Activated T-cell treated with anti-CD3 and anti-CD28 coated beads for 48 hours (primary cell): ENCODE data around the gene RUNX2.

Source experiments
- DNase-seq: peaks from one replicate; pipeline ENCODE4 v3.0.0-alpha.2; 2020; ENCODE audit warnings: low read depth

Gene RUNX2

DNA sequence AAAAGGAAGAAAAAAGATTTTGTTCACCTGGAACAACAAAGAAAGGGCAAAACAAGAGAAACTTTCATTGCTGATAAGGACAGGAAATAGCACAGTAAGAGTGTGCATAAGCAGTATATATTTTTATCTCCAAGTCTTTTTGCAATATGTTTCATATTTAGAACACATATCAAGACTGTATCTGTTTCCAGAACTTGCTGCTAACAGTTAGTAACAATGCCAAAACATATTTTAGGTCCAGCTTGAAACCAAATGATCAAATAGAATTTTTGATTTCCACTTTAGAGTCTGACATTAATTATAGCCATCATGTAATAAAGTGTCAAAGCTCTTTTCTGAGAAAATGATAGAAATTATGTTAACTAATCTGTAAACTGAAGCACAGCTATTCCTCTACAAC, 193.1 kb downstream of the RUNX2 start:
- no peak for DNase-seq

DNA sequence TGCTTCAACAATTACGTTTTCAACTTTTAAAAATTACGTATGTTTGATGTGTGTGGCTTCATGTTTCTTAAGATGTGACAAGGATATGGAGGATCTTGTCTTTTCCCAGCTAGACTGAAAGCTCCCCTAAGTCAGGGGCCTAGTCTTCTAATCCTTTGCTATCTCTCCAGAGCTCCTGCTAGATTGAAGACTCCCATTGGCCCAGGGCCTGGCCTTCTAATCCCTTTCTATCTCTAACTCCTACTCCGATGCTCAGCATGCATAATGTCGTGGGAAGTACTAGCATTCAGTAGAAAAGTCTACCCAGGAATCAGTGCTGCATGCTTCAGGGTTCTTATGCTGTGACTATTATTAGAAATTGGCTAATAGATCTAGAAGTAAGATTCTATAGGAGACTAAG, 194.4 kb downstream of the RUNX2 start:
- DNase-seq, result no peak

DNA sequence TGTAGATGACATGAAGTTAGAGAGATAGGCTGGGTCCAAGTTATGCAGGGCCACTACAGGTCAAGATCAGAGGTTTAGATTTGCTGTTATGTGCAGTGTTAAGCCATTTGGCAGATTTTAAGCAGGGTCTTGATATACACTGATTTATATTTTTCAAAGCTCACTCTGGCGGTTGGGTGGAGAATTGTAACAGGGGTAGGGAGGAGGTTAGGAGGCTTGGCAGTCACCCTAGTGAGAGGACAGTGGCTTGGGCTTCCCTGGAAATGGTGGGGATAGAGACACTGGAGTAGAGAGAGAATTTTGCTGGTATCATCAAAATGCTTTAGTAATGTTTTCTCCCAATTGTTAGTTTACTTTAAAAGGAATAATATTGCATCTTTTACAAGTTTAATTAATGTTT, 199.1 kb downstream of the RUNX2 start:
- no peak for DNase-seq

DNA sequence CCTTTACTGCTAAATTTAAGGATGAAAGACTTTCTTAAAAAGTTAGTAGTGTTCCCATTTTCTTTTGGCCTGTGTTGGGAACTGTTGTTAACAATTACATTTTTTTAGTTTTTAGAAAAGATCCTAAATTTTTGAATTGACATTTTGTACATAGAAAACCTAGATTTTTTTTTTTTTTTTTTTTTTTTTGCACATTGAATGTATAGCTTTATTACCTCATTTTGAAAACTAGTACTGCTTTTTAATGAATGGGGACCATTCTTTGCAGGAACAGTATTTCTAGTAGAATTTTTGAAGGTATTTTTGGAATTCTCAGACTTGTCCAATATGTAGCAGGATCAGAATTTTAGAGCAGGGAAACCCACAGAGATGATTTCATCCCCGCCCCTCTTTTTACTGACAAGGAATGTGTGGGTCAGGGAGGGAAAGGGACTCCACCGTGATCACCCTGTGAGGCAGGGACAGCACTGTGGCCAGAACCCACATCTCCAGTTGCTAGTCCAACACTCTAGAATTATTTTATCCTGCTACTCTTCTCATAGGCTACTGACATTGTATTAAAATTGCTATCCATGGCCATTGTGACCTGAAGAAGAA, 204.0 kb downstream of the RUNX2 start:
- no peak for DNase-seq

DNA sequence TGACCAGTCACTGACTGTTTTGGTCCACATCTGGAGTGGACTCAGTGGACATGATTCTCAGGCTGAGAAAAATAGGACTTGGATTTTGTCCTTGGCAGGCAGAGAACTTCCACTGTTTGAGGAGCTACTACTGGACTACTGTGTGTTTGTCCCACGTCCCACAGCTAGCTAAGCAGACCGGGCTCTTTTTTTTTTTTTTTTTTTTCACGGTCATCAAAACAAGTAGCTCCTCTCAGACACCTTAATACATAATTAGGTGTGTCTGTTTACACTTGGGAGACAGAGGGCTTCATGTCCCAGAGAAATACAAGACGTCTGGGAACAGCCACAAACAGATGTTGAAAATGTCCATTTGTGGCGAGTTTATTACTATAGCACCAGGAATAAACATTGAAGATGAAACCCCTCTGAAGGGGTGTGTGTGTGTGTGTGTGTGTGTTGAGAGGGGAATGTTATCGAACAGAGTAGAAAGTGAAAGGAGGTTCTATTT, 204.6 kb downstream of the RUNX2 start:
- no peak for DNase-seq

DNA sequence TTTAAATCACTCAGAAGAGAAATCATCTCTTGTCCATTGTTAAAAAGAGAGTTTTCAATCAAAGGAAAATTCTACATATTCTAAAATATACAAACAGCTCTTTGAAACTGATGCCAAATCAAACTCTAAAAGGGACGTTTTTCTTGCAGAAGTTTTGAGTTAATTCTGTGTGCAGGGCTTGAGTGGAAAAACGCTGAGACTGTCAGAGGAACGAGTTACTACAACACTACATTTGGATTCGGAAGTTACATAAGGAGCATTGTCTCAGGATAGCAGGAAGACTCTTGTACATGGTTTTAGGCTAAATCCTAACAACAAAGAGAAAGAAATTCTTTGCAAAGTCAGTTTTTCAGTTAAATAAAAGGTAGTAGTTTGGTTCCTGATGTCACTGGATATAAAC, 205.3 kb downstream of the RUNX2 start:
- no peak for DNase-seq

DNA sequence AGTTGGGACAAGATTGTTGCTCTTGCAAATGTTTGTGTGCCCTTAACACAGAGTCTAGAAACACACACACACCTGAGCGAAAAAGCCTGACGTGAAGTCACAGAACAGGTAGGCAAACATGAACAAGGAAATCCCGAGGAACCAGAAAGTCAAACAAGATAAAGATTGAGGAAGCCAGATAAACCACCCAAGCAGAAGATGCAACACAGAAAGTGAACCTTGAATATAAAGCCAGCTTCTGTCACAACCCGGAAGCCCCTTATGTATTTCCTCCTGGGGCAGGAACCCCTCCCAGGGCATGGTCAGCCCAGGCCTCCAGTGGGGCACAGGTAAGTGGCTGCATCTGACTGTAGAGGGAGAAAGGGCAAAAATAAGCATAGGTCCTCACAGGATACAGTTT, 207.8 kb downstream of the RUNX2 start:
- no peak for DNase-seq

DNA sequence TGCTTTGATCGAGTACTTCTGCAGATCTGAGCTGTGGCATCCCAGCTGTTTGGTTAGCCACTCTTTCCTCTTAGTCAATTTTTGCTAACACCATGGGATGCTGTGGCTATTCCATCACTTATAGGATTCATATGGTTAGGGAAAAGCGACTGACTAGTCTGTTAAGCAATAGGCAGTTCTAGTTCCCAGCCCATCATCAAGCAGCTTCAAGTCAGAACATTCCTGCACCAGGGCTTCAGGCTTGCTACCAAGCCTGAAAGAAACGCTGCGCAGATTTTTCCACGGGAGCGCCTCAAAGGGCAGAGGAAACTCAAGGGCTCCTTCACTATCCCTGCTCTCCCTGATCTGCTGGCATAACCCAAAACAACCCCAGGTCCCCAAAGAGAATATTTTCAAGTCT, 209.4 kb downstream of the RUNX2 start:
- no peak for DNase-seq

DNA sequence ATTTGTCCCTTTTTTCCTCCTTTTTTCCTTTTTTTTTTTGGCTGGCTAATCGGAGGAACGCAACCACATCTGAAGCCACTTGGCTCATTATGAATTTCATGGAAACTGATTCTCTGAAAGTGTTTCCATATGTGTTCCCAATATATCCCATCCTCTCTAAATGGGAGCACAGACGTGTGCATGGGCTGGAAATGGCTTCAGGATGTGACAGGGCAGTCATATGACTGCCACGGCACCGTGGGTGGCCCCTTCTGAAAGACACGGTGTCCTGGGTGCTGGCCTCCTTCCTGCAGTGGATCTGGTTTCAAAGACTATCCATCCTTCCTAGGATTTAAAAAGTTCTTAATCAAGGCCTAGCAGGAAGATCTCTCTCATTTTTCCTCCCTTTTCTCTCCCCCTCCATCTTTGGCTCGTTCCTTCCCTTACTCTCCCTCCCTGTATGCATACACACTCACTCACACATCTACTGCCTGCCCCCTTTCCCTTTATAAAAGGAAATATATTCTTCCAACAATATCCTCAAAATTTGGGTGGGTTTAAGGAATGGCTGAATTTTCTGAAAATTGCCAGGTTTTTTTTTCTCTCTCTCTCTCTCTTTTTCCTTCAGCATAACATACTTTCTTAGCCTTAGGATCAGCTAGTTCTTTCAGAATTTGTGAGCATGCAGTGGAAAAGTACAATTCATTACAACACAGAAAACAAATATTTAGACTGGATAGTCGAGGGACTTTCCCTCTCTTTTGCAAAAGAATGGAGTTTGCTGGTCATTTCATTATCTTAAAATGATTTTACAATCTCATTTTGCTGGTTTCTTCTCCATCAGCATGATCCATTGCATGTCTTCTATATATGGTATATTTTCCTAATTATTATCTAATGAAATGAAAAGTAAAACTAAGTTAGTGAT, 210.8 kb downstream of the RUNX2 start:
- DNase-seq, result no peak

DNA sequence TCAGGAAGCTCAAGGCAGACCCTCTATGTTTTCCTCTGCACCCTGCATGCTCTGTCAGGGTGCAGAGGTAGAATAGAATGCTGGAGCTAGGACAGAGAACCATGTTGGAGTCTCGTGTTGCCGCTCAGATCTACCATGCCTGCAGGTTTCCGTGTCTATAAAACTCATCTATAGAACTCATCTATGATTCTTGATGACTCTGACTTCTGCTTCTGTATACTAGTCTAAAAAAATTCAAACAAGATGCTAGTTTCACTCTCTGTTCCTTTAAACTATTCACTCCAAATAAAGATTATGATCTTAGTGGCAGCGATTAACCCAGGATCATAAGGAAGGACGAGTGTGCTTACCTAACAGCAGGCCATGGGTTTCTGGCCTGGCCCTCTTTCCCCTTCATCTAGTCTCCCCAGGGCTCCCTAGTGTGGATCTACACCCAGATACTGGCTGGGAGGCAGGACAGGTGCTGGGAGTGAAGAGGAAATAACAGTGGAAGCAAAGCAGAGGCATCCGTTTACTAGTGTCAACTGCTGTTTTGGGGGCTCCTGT, 212.3 kb downstream of the RUNX2 start:
- DNase-seq, result no peak

DNA sequence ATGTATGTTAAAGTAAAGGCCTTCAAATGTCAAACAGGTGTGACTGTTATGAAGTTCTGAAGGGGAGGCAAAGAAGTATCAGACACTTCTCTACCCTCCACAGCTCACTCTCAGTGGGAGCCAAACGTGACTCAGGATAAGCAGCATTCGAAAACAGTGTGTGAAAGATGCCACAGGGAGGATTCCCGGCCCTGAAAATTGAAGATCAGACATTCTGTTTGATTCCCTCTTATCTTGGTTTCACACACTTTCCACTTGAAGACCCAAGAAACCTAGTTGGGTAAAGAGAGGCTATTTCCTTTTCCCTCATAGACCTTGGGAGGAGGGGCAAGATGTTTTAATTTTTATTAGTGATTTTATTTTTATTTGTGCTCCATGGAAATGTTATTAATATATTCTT, 213.8 kb downstream of the RUNX2 start:
- no peak for DNase-seq

DNA sequence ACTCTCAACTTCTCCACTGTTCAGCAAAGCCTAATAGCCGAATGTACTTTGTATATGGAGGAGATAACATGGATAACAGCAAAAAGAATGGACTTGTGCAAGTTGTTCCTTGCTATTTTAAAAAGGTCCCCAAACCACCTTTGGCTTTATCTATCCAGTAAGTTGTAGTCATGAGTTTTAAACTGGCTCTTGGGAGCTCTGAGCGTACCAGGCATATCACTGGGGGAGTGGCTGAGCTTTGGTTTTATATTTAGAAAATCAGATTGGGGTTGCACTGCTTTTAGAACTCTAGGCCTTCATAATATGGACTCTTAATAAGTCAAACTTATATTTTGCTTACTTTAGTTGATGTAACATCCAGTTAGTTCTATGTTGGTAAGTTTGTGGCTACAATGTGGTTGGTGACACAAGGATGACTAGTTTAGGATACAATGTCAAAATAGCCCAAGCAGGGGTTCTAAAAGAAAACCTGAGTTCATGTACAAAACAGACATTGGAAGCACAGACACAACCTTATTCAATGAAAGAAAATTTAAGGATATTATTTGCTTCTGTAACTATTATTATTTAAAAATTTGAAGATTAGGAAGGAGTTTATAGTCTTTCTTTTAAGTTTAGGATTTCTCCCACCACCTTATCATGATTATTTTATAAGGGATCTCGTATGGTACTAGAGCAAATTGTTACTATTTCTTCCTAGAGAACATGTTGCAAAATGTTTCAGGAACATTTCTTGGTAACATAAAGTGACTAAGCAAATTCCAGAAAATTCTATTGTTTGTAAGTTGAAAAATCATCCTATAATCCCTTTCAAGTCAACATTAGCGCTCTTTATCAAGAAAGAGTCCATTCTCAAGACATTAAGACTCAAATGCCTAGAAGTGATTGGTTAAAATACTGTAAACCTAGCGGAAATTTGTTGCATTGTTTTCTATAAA, 215.4 kb downstream of the RUNX2 start:
- DNase-seq, result no peak

DNA sequence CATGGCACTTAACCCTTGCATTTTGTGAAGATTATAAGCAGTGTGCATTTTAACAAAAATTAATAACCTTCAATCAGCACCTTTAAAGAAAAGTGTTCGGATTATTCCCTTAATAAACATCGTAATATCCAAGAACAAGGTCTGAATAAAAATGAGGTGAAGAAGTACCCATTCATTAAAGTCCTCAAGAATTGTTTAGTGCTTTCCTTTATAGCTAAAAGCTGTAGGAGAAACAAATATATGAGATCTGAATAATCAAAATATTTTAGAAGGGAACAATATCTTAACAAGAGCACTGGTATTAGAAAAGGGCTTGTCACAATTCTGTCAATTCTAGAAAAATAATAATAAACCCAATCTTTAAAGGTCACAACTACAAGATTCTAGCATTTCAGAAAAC, 217.3 kb downstream of the RUNX2 start:
- no peak for DNase-seq

DNA sequence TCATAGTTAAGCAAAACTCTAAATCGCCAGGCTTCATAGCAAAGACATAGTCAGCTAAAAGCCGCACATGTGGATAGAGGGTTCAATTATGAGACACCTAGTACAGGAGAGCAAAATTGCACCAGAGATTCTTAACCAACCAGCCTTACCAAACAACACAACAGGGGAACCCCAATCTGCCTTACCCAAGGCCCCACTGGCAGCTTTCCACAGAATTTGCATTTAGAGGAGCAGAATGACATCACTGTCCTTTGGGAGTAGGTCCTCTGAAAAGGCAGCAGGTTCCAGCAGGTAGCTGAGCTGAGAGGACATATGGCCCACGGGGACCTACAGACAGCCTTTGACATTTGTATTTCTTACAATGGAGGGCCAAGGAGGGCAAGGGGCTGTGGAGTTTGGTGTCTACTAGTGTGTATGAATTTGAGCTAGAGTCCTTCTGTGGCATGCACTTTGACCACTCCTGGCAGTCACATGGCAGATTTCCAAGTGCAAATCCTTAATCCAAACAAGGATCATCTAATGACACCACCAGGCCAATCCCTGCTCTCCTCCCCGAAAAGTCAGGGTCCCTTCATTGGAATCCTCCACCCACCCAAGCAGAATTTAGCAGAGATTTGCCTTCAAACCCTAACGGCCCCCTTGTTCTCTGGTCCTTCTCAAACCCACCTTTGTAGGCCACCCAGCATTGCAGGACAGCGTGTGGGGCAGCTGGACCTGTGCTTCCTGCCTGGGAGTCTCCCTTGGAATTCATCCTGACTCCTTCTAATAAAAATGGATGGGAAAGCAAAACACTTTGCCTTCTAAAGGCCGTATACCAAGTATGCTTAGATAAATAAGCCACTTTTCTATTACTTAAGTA, 220.8 kb downstream of the RUNX2 start:
- no peak for DNase-seq

DNA sequence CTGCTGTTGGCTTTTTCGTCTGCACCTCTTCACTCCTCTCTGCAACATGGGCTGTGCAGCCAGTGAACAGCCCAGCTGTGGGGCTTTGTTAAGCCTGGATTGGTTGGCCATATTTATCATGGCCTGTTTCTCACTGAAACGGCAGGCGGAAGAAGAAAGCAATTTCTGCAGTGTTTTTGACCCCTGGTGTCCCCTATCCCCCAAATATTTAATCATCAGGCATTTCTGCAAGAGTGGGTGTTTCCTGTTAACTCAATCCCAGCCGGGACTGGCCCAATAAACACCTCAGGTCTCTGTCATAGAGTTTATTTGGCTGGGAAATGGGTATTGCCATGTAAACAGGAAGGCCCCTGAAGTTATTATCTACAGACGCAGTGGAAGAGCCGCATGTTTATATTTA, 224.4 kb downstream of the RUNX2 start:
- no peak for DNase-seq

DNA sequence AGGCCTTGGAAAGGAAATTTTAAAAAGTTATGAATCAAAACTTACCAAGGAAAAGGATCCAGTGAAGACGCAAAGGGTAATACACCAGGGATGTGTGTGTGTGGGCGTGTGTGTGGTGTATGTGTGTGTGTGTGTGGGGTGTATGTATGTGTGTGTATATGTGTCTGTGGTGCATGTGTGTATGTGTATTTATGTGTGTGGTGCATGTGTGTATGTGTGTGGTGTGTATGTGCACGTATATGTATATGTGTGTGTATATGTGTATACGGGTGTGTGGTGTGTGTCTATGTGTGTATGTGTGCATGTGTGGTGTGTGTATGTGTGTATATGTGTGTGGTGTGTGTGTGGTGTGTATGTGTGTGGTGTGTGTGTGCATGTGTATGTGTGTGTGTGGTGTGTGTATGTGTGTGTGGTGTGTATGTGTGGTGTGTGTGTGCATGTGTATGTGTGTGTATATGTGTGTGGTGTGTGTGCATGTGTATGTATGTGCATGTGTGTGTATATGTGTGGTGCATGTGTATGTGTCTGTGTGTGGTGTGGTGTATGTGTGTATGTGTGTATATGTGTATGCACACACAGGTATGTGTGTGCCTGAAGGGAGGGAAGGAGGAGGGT, 225.7 kb downstream of the RUNX2 start:
- no peak for DNase-seq

DNA sequence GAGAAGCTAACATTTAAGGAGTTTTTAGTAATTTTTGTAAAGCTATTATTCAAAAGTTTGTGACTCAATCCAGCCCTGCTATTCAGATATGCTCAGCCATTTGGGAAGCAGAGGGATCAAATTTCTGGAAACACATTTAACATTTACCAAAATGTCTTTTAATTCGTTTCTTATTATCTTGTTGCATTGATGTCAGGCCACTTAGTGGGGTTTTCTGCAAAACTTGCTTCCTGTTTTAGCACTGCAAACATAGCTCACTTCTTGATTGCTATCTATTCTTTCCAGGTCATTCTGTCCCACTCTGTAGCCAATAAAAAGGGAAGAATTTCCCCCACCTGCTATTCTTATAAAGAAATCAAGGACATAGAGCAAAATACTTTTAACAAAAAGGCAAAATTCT, 226.5 kb downstream of the RUNX2 start:
- no peak for DNase-seq

DNA sequence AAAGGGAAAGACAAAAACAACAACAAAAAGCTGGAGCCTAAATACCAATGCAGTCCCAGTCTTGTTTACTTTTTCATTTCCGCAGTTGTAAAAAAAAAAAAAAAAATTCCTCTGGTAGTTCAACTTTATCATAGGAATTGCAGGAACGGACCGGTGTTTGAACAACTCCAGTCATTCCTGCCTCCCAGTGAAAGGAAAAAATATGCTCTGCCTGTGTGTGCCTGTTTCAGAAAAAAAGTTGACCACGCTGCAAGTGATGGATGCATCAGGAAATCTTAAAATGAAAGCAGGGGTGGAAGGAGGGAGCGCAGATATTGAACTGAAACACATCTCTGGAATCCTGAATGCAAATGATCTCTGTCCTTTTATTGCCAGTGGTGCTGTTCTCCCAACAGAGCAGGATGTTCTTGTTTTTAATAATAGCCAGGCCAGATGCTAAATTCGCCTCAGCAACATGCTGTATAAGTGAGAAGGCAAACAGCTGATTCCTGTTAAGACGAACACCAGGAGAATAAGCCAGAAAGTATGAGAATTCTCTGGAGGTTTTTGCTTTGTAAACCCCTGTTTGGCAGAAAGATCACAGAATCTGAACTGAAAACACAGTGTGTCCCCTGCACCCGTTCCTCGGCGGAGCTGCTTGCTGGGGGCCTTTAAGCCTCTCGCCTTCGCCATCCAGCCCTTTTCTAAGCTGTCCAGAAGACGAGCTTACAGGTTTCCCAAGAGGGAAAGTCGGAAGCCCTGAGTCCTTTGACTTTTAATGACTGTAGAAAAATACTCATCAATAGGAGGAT, 228.0 kb downstream of the RUNX2 start:
- DNase-seq, result no peak

DNA sequence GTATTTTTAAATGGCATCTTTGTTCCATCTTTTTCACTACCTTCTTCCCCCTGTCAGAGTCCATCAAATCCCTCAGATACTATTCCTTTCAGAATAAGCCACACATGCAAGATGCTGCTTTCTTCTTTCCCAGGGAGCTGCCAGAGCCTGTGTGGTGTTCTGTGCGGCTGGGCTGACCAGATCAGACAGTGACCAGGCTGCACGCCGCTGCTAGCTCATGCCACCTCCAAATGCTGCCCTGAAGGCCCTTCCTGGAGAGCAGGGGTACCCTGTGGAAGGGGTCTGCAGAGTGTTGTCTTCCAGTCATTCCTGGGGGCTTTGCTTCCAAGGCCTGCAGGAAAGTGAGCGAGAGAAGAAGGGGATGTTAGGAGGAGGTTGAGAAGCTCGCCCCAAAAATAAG, 228.7 kb downstream of the RUNX2 start:
- DNase-seq, result no peak

DNA sequence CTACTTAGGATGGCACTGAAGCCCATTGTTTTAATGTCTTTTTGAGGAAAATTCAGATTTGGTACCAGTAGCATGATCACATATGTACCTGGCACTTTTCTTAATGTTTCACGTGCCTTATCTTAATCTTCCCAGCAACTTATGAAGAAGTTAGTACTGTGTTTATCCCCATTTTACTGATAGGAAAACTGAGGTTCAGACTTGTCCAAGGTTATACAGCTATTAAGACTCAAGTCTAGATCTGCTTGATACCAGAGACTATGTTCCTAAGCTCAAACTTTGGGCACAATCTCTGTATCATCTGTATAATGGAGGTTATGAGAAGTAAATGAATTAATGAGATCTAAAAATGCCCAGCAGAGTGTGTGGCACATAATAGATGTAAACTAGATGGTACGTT, 229.3 kb downstream of the RUNX2 start:
- no peak for DNase-seq
